A549 (cell line): ENCODE measurements around the gene PRICKLE1. TPM values are rescaled to one million over a fixed set of nuclear protein-coding genes. Genes with fewer than 3 reads are reported as not detected.

Experiments used
- ATAC-seq, 2 experiments: fragments of 200-7000 bp in 1 of 2; fragments of >200 bp in 1 of 2; cut with Nextera tagmentation in 1 of 2; cut with Tn5 transposase in 1 of 2; 3 replicates each; pipeline versions ENCODE4 v1.8.0 to v1.9.1; 2018 to 2020; ENCODE audit warnings: mild to moderate bottlenecking in 1 of 2, moderate library complexity in 1 of 2
- CTCF ChIA-PET: fragments of 300-600 bp; sonication (Branson Sonifier 250); formaldehyde crosslinking; extraction: SDS; loops from one replicate; lab custom pipeline; 2021; ENCODE audit warnings: antibody characterized with exemption, inconsistent platforms; lab: Yijun Ruan, JAX
- POLR2A ChIA-PET: fragments of 350-600 bp; formaldehyde crosslinking; extraction: SDS; loops from one replicate; lab custom pipeline; 2021; ENCODE audit warnings: antibody characterized with exemption, inconsistent platforms; lab: Yijun Ruan, JAX
- DNase-seq, 2 experiments: peaks; one replicate each; pipeline versions ENCODE4 v3.0.0 to v3.0.0-alpha.2; 2011 to 2016; ENCODE audit warnings: low read depth in 1 of 2, low spot score in 1 of 2
- FAIRE-seq: peaks from 2 replicates; lab custom pipeline; 2011; peaks lifted over from hg19 to GRCh38; lab: Jason Lieb, UNC
- H3K27ac ChIP-seq, 2 experiments: fragments of >200 bp; sonication (Bioruptor Twin); formaldehyde crosslinking; 3 replicates each; pipeline ENCODE4 v1.5.1; 2016 to 2017
- H3K4me1 ChIP-seq: fragments of >200 bp; sonication (Bioruptor Twin); formaldehyde crosslinking; 3 replicates; pipeline ENCODE4 v1.6.1; 2016
- H3K4me2 ChIP-seq: fragments of >200 bp; sonication (Bioruptor Twin); formaldehyde crosslinking; 3 replicates; pipeline ENCODE4 v1.6.1; 2016
- H3K4me3 ChIP-seq: fragments of >200 bp; sonication (Bioruptor Twin); formaldehyde crosslinking; 3 replicates; pipeline ENCODE4 v1.5.1; 2016
- H3K9me3 ChIP-seq: fragments of >200 bp; sonication (Bioruptor Twin); formaldehyde crosslinking; 3 replicates; pipeline ENCODE4 v1.6.1; 2016
- BHLHE40 ChIP-seq: IDR thresholded peaks from 2 replicates; pipeline ENCODE4 v1.6.1; 2012; ENCODE audit warnings: low read depth, low read length, inconsistent platforms
- CBX2 ChIP-seq: fragments of 200-600 bp; sonication (generic); IDR thresholded peaks from 2 replicates; pipeline ENCODE4 v1.6.1; 2016; ENCODE audit warnings: low read depth, mild to moderate bottlenecking, borderline replicate concordance
- CTCF ChIP-seq: fragments of >200 bp; sonication (Bioruptor Twin); formaldehyde crosslinking; IDR thresholded peaks from 3 replicates; pipeline ENCODE4 v1.5.1; 2016
- GATA3 ChIP-seq: IDR thresholded peaks from 2 replicates; pipeline ENCODE4 v1.6.1; 2012; ENCODE audit warnings: borderline replicate concordance
- HOXB5 ChIP-seq: fragments of 250-450 bp; sonication (Bioruptor Pico); IDR thresholded peaks from 2 replicates; pipeline ENCODE4 v1.5.0; 2020; ENCODE audit warnings: mild to moderate bottlenecking, moderate library complexity
- KDM1A ChIP-seq: fragments of 200-600 bp; sonication (generic); IDR thresholded peaks from 2 replicates; pipeline ENCODE4 v1.6.1; 2016; ENCODE audit warnings: low read depth, mild to moderate bottlenecking
- PHF8 ChIP-seq: fragments of 200-600 bp; sonication (generic); IDR thresholded peaks from 2 replicates; pipeline ENCODE4 v1.6.1; 2016; ENCODE audit warnings: low read depth, mild to moderate bottlenecking, antibody characterized with exemption, moderate library complexity, borderline replicate concordance
- POLR2A ChIP-seq: IDR thresholded peaks from 2 replicates; pipeline ENCODE4 v1.6.1; 2012; ENCODE audit warnings: mild to moderate bottlenecking, low read length
- POLR2AphosphoS2 ChIP-seq: conservative IDR thresholded peaks from 2 replicates; pipeline ENCODE4 v1.6.1; 2012; ENCODE audit warnings: low read length, improper control_type of control experiment, inconsistent platforms
- RARB ChIP-seq: fragments of 250-450 bp; sonication (Bioruptor Pico); IDR thresholded peaks from 2 replicates; pipeline ENCODE4 v1.8.0; 2021; ENCODE audit warnings: mild to moderate bottlenecking, moderate library complexity
- REST ChIP-seq: fragments of 200-600 bp; sonication (generic); IDR thresholded peaks from 2 replicates; pipeline ENCODE4 v1.6.1; 2016; ENCODE audit warnings: antibody characterized with exemption, mild to moderate bottlenecking, moderate library complexity
- RNF2 ChIP-seq: fragments of 200-600 bp; sonication (generic); IDR thresholded peaks from 2 replicates; pipeline ENCODE4 v1.6.1; 2016; ENCODE audit warnings: low read depth, mild to moderate bottlenecking, antibody characterized with exemption, moderate library complexity, borderline replicate concordance
- TFCP2L1 ChIP-seq: fragments of 250-450 bp; sonication (Bioruptor Pico); IDR thresholded peaks from 2 replicates; pipeline ENCODE4 v1.5.0; 2021; ENCODE audit warnings: mild to moderate bottlenecking
- ZC3H11A ChIP-seq: fragments of 450-650 bp; IDR thresholded peaks from 2 replicates; pipeline ENCODE4 v1.6.1; 2014; ENCODE audit warnings: antibody characterized with exemption, mild to moderate bottlenecking
- ZSCAN20 ChIP-seq: fragments of 250-450 bp; sonication (Bioruptor Pico); IDR thresholded peaks from 2 replicates; pipeline ENCODE4 v1.8.0; 2022; ENCODE audit warnings: mild to moderate bottlenecking, moderate library complexity
- WGBS: methylation state at CpG from one replicate; pipeline ENCODE4 v1.1.6; 2017; ENCODE audit errors: missing lambda C conversion rate; 5-methylcytosine and 5-hydroxymethylcytosine counted together
- polyA plus RNA-seq, 4 experiments: library from polyadenylated mRNA; depleted of rRNA in 3 of 4; stranded (reverse); fragments of >200 nt; fragmentation: RNase III in 1 of 4; extraction: RNeasy Plus Mini Kit Qiagen cat#74134 plus additional on column Dnase treatment in 1 of 4; gene quantifications; 2 replicates in 3 of 4; 3 replicates in 1 of 4; pipeline ENCODE4 v1.2.3, GENCODE V29; 2011 to 2017
- TF ChIP-seq, protein P1 (sequence below): fragments of 450-650 bp; IDR thresholded peaks from 2 replicates; pipeline ENCODE4 v1.6.1; 2014; ENCODE audit warnings: antibody characterized with exemption
- TF ChIP-seq, protein P2 (sequence below): IDR thresholded peaks from 2 replicates; pipeline ENCODE4 v1.6.1; 2012

PRICKLE1 gene
- polyA plus RNA-seq, 2 of the 4 experiments (the other 2 are of a cell fraction): 1.5 to 1.8 TPM

- no peak for TF ChIP-seq PHF8
- no peak for TF ChIP-seq TFCP2L1
- TF ChIP-seq CTCF: no peak
- no peak for TF ChIP-seq ZC3H11A
- TF ChIP-seq KDM1A: no peak
- TF ChIP-seq POLR2A: no peak
- no peak for TF ChIP-seq HOXB5
- H3K27ac ChIP-seq: no peak overlapping the region
- 79% methylated on average over 2 of the region's 2 CpGs for WGBS
- POLR2A ChIA-PET: no interaction called here
- ATAC-seq (no peak), FAIRE-seq (no peak), DNase-seq (no peak)
- no peak overlapping the region for H3K4me3 ChIP-seq
- H3K4me1 ChIP-seq: no peaks in the 10 kb centered on the region
- no peak overlapping the region for H3K4me2 ChIP-seq
- CTCF ChIA-PET: interaction anchor here (1.0 to 1.9 kb wide), 2 partner anchors 25 to 89 kb away, joined by 3 to 10 read pairs; no protein-coding TSS in a partner anchor
- no peaks in the 10 kb centered on the region for H3K9me3 ChIP-seq
These were observed 18.1 kb downstream of the PRICKLE1 start for GRCh38 chr12:42571327-42572009.

DNA sequence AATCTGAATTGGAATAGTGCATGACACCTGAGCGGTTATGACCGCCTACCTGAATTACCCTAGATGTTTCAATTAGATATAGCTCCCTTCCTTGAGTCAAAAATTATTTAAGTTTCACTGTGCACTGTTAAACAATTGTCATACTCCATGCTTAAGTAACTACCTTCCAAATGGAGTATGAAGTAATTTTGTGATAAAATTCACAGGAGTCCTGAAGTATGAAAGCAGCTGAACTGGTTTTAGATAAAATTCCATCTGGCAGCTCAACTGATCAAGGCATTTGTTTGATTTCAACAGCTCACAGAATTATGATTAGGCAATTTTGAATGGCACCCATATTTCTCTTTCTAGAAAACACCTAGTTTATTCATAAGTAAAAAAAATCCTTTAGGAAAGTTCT, 19.5 kb downstream of the PRICKLE1 start:
- DNase-seq: no peak
- CTCF ChIA-PET: interaction anchor here (0.8 to 7.1 kb wide), 11 partner anchors 8 to 1308 kb away, joined by 3 to 69 read pairs (median 5); no protein-coding TSS in a partner anchor

More for the DNA sequence above, 19.5 kb downstream of the PRICKLE1 start:
- Histone ChIP-seq H3K4me1 (no peaks in the 10 kb centered on the region), H3K4me2 (no peak overlapping the region), H3K4me3 (no peak overlapping the region), H3K27ac (no peak overlapping the region), H3K9me3 (no peaks in the 10 kb centered on the region)
- 42% methylated on average over 2 of the region's 2 CpGs for WGBS
- TF ChIP-seq POLR2AphosphoS2: no peak
- TF ChIP-seq, protein P1, sequence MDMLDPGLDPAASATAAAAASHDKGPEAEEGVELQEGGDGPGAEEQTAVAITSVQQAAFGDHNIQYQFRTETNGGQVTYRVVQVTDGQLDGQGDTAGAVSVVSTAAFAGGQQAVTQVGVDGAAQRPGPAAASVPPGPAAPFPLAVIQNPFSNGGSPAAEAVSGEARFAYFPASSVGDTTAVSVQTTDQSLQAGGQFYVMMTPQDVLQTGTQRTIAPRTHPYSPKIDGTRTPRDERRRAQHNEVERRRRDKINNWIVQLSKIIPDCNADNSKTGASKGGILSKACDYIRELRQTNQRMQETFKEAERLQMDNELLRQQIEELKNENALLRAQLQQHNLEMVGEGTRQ: no peak
- no peak for TF ChIP-seq RARB (CRISPR knock-in tag)
- no peak for TF ChIP-seq CBX2
- no peak for TF ChIP-seq GATA3
- no peak for TF ChIP-seq RNF2
- TF ChIP-seq PHF8: no peak
- TF ChIP-seq ZSCAN20 (CRISPR knock-in tag): no peak
- TF ChIP-seq REST: no peak
- TF ChIP-seq, protein P2, sequence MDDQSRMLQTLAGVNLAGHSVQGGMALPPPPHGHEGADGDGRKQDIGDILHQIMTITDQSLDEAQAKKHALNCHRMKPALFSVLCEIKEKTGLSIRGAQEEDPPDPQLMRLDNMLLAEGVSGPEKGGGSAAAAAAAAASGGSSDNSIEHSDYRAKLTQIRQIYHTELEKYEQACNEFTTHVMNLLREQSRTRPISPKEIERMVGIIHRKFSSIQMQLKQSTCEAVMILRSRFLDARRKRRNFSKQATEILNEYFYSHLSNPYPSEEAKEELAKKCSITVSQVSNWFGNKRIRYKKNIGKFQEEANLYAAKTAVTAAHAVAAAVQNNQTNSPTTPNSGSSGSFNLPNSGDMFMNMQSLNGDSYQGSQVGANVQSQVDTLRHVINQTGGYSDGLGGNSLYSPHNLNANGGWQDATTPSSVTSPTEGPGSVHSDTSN: no peak
- no peak for TF ChIP-seq BHLHE40
- ATAC-seq (no peak), FAIRE-seq (no peak)
- POLR2A ChIA-PET: no interaction called here
